Measurements from ENCODE around the gene TULP4.
"Not testable (repeated sequence)": the region's sequence is repeated elsewhere in the genome, so short reads cannot be mapped to it uniquely, and the experiment has no call there.

Gene TULP4

GRCh38 chr6:158468666-158469065, 156.4 kb downstream of the TULP4 start:
- DNase-seq (ENCODE audit: low read depth in 2 of 2), result no peak

GRCh38 chr6:158470023-158470422, 157.8 kb downstream of the TULP4 start:
- DNase-seq (ENCODE audit: low read depth in 2 of 2), result not testable (repeated sequence)

- DNase-seq (ENCODE audit: low read depth in 2 of 2), result no peak
These were observed 159.1 kb downstream of the TULP4 start for GRCh38 chr6:158471339-158471738.

GRCh38 chr6:158472447-158472846, 160.2 kb downstream of the TULP4 start:
- DNase-seq (ENCODE audit: low read depth in 2 of 2), result no peak

GRCh38 chr6:158474961-158475343, 162.7 kb downstream of the TULP4 start:
- no peak for DNase-seq (ENCODE audit: low read depth in 2 of 2)

- no peak for DNase-seq (ENCODE audit: low read depth in 2 of 2)
These were observed 163.4 kb downstream of the TULP4 start for GRCh38 chr6:158475344-158476302.

- no peak for DNase-seq (ENCODE audit: low read depth in 2 of 2)
These were observed 164.1 kb downstream of the TULP4 start for GRCh38 chr6:158476389-158476788.

- DNase-seq (ENCODE audit: low read depth in 2 of 2), result not testable (repeated sequence)
These were observed 165.5 kb downstream of the TULP4 start for GRCh38 chr6:158477722-158478121.

GRCh38 chr6:158480989-158481388, 168.7 kb downstream of the TULP4 start:
- no peak for DNase-seq (ENCODE audit: low read depth in 2 of 2)

- no peak for DNase-seq (ENCODE audit: low read depth in 2 of 2)
These were observed 169.6 kb downstream of the TULP4 start for GRCh38 chr6:158481690-158482473.

- DNase-seq (ENCODE audit: low read depth in 2 of 2), result no peak
These were observed 173.2 kb downstream of the TULP4 start for GRCh38 chr6:158485431-158485830.

- DNase-seq (ENCODE audit: low read depth in 2 of 2), result no peak
These were observed 175.2 kb downstream of the TULP4 start for GRCh38 chr6:158487495-158487894.

- no peak for DNase-seq (ENCODE audit: low read depth in 2 of 2)
These were observed 175.8 kb downstream of the TULP4 start for GRCh38 chr6:158488065-158488464.

GRCh38 chr6:158489441-158489840, 177.2 kb downstream of the TULP4 start:
- no peak for DNase-seq (ENCODE audit: low read depth in 2 of 2)

GRCh38 chr6:158492881-158493280, 180.6 kb downstream of the TULP4 start:
- no peak for DNase-seq (ENCODE audit: low read depth in 2 of 2)

GRCh38 chr6:158496700-158497099, 184.4 kb downstream of the TULP4 start:
- DNase-seq (ENCODE audit: low read depth in 2 of 2), result no peak

- DNase-seq (ENCODE audit: low read depth in 2 of 2), result no peak
These were observed 185.4 kb downstream of the TULP4 start for GRCh38 chr6:158497620-158498019.

- no peak for DNase-seq (ENCODE audit: low read depth in 2 of 2)
These were observed 186.1 kb downstream of the TULP4 start for GRCh38 chr6:158498362-158498761.

GRCh38 chr6:158499601-158500000, 187.3 kb downstream of the TULP4 start:
- no peak for DNase-seq (ENCODE audit: low read depth in 2 of 2)

GRCh38 chr6:158500016-158500735, 187.9 kb downstream of the TULP4 start:
- DNase-seq (ENCODE audit: low read depth in 2 of 2), result no peak

GRCh38 chr6:158501360-158502262, 189.3 kb downstream of the TULP4 start:
- DNase-seq (ENCODE audit: low read depth in 2 of 2), result no peak
